HUES64 (cell line): ENCODE results near the gene DOCK2.
A peak's percentile ranks its signal among the peaks of the same experiment; 100 is the strongest.
"Not testable (repeated sequence)": the region's sequence is repeated elsewhere in the genome, so short reads cannot be mapped to it uniquely, and the experiment has no call there.

ENCODE experiments used
- H3K27ac ChIP-seq: 2 replicates; pipeline ENCODE4 v1.7.0; 2013; ENCODE audit warnings: low read depth, low read length, inconsistent platforms
- H3K27me3 ChIP-seq: 2 replicates; pipeline ENCODE4 v1.6.1; 2013; ENCODE audit warnings: mild to moderate bottlenecking, low read length; ENCODE audit not compliant: insufficient read depth
- H3K36me3 ChIP-seq: 2 replicates; pipeline ENCODE4 v1.6.1; 2013; ENCODE audit warnings: mild to moderate bottlenecking, low read length; ENCODE audit not compliant: insufficient read depth
- H3K4me1 ChIP-seq: 2 replicates; pipeline ENCODE4 v1.6.1; 2013; ENCODE audit warnings: mild to moderate bottlenecking, low read length, moderate library complexity; ENCODE audit not compliant: insufficient read depth
- H3K4me3 ChIP-seq: 2 replicates; pipeline ENCODE4 v1.5.1; 2013; ENCODE audit warnings: mild to moderate bottlenecking, low read length, moderate library complexity
- H3K9ac ChIP-seq: 2 replicates; pipeline ENCODE4 v1.6.1; 2013; ENCODE audit warnings: mild to moderate bottlenecking, low read depth, low read length
- H3K9me3 ChIP-seq: 2 replicates; pipeline ENCODE4 v1.6.1; 2013; ENCODE audit warnings: low read depth, low read length; ENCODE audit not compliant: insufficient read depth
- WGBS: fragments of 150-250, 120-280 bp; methylation state at CpG from one replicate; pipeline ENCODE4 v1.1.7; 2013; ENCODE audit warnings: missing lambda C conversion rate; 5-methylcytosine and 5-hydroxymethylcytosine counted together

The DOCK2 gene

GRCh38 chr5:169744336-169744735 lies 107.3 kb downstream of the DOCK2 start:
- Histone ChIP-seq H3K9ac (no peak overlapping the region), H3K4me1 (peaks cover 11% of the 10 kb centered on the region), H3K27ac (no peak overlapping the region), H3K36me3 (no peaks in the 10 kb centered on the region), H3K27me3 (no peaks in the 10 kb centered on the region), H3K9me3 (no peaks in the 10 kb centered on the region), H3K4me3 (no peak overlapping the region)
- 100% methylated on average over 1 of the region's 1 CpG for WGBS

GRCh38 chr5:169745441-169746146 lies 108.5 kb downstream of the DOCK2 start:
- no peak overlapping the region for H3K27ac ChIP-seq
- WGBS: 82% methylated on average over 6 of the region's 6 CpGs
- H3K36me3 ChIP-seq: no peaks in the 10 kb centered on the region
- no peak overlapping the region for H3K4me3 ChIP-seq
- H3K9ac ChIP-seq: 0 out of 2 replicates have a peak overlapping the region, but pooled peaks have one; percentile 24
- H3K4me1 ChIP-seq: peaks cover 11% of the 10 kb centered on the region
- no peaks in the 10 kb centered on the region for H3K27me3 ChIP-seq
- H3K9me3 ChIP-seq: no peaks in the 10 kb centered on the region

GRCh38 chr5:169746147-169746694 lies 109.1 kb downstream of the DOCK2 start:
- WGBS: 77% methylated on average over 5 of the region's 5 CpGs

DNA sequence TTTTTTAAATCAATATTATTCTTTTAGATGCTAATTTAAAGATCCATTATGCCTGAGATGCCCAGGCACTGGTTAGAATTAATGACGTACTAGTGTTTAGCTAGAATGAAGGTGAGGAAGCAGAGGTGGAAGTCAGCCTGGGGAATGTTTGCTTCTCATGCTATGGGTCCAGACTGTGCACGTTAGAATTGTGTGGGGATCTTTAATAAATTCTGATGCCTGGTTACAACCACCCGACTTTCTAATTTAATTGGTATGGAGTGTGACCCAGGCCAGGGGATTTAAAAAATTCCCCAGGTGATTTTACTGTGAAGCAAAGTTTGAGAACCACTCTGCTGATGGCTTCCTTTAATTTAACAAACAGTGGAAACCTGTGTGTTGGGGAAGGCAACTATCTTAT lies 111.1 kb downstream of the DOCK2 start:
- Histone ChIP-seq H3K4me1 (peaks cover 11% of the 10 kb centered on the region), H3K36me3 (no peaks in the 10 kb centered on the region), H3K27me3 (no peaks in the 10 kb centered on the region), H3K4me3 (no peak overlapping the region), H3K9me3 (no peaks in the 10 kb centered on the region), H3K27ac (no peak overlapping the region), H3K9ac (no peak overlapping the region)
- WGBS: 91% methylated on average over 3 of the region's 3 CpGs

More at GRCh38 chr5:169746147-169746694, 109.1 kb downstream of the DOCK2 start:
- H3K27ac ChIP-seq: no peak overlapping the region
- H3K4me1 ChIP-seq: peaks cover 11% of the 10 kb centered on the region
- no peak overlapping the region for H3K4me3 ChIP-seq
- H3K36me3 ChIP-seq: no peaks in the 10 kb centered on the region
- H3K9me3 ChIP-seq: no peaks in the 10 kb centered on the region
- no peaks in the 10 kb centered on the region for H3K27me3 ChIP-seq
- 0 out of 2 replicates have a peak overlapping the region, but pooled peaks have one; percentile 24 for H3K9ac ChIP-seq

- H3K9ac ChIP-seq: no peak overlapping the region
- no peak overlapping the region for H3K4me3 ChIP-seq
- 79% methylated on average over 1 of the region's 3 CpGs for WGBS
- H3K27me3 ChIP-seq: no peaks in the 10 kb centered on the region
- H3K9me3 ChIP-seq: no peaks in the 10 kb centered on the region
- H3K27ac ChIP-seq: no peak overlapping the region
- H3K4me1 ChIP-seq: peaks cover 19% of the 10 kb centered on the region
- H3K36me3 ChIP-seq: no peaks in the 10 kb centered on the region
These were observed 112.2 kb downstream of the DOCK2 start for GRCh38 chr5:169749295-169749694.

- no peaks in the 10 kb centered on the region for H3K36me3 ChIP-seq
- peaks cover 11% of the 10 kb centered on the region for H3K4me1 ChIP-seq
- no peak overlapping the region for H3K9ac ChIP-seq
- 94% methylated on average over 4 of the region's 4 CpGs for WGBS
- H3K9me3 ChIP-seq: no peaks in the 10 kb centered on the region
- H3K27ac ChIP-seq: no peak overlapping the region
- no peak overlapping the region for H3K4me3 ChIP-seq
- no peaks in the 10 kb centered on the region for H3K27me3 ChIP-seq
These were observed 114.4 kb downstream of the DOCK2 start for GRCh38 chr5:169751490-169751889.

DNA sequence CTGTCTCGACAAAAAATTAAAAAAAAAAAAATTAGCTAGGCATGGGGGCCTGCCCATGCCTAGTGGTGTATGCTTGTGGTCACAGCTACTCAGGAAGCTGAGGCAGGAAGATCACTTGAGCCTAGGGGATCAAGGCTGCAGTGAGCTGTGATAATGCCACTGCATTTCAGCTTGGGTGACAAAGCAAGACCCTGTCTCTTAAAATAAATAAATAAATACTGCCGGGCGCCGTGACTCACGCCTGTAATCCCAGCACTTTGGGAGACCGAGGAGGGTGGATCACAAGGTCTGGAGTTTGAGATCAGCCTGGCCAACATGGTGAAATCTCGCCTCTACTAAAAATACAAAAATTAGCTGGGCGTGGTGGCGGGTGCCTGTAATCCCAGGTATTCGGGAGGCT lies 115.5 kb downstream of the DOCK2 start:
- not testable (repeated sequence) for H3K9ac ChIP-seq, H3K36me3 ChIP-seq, H3K27ac ChIP-seq, H3K27me3 ChIP-seq, H3K9me3 ChIP-seq, H3K4me3 ChIP-seq
- WGBS: 98% methylated on average over 10 of the region's 10 CpGs
- H3K4me1 ChIP-seq: peaks cover 11% of the 10 kb centered on the region

DNA sequence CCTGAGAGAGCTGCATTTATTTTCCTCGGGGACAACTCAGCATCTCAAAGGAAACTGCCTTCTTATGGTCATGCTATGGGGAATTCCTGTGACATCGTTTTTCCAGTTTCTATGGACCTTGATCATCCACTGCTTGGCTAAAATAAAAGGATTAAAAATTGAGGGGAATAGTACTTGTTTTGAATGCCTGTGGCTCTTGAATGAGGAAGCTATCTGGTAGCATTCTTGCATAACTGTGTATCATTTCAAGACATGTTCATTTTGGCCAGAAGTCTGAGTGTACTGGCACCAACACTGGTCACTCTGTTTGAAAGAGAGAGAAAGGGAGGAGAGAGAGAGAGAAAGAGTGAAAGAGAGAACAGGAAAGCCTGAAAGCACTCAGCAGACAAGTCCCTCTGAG lies 116.7 kb downstream of the DOCK2 start:
- H3K9ac ChIP-seq: no peak overlapping the region
- H3K36me3 ChIP-seq: no peaks in the 10 kb centered on the region
- peaks cover 11% of the 10 kb centered on the region for H3K4me1 ChIP-seq
- 82% methylated on average over 2 of the region's 2 CpGs for WGBS
- no peak overlapping the region for H3K4me3 ChIP-seq
- H3K9me3 ChIP-seq: no peaks in the 10 kb centered on the region
- H3K27ac ChIP-seq: no peak overlapping the region
- no peaks in the 10 kb centered on the region for H3K27me3 ChIP-seq

- no peaks in the 10 kb centered on the region for H3K9me3 ChIP-seq
- no peak overlapping the region for H3K9ac ChIP-seq
- peaks cover 11% of the 10 kb centered on the region for H3K4me1 ChIP-seq
- no peak overlapping the region for H3K4me3 ChIP-seq
- no peaks in the 10 kb centered on the region for H3K27me3 ChIP-seq
- H3K27ac ChIP-seq: no peak overlapping the region
- H3K36me3 ChIP-seq: no peaks in the 10 kb centered on the region
These were observed 117.7 kb downstream of the DOCK2 start for GRCh38 chr5:169754737-169755136.

- no peaks in the 10 kb centered on the region for H3K36me3 ChIP-seq
- 94% methylated on average over 10 of the region's 10 CpGs for WGBS
- no peak overlapping the region for H3K27ac ChIP-seq
- H3K9ac ChIP-seq: no peak overlapping the region
- H3K4me1 ChIP-seq: peaks cover 11% of the 10 kb centered on the region
- no peak overlapping the region for H3K4me3 ChIP-seq
- no peaks in the 10 kb centered on the region for H3K9me3 ChIP-seq
- no peaks in the 10 kb centered on the region for H3K27me3 ChIP-seq
These were observed 119.1 kb downstream of the DOCK2 start for GRCh38 chr5:169756071-169756765.

DNA sequence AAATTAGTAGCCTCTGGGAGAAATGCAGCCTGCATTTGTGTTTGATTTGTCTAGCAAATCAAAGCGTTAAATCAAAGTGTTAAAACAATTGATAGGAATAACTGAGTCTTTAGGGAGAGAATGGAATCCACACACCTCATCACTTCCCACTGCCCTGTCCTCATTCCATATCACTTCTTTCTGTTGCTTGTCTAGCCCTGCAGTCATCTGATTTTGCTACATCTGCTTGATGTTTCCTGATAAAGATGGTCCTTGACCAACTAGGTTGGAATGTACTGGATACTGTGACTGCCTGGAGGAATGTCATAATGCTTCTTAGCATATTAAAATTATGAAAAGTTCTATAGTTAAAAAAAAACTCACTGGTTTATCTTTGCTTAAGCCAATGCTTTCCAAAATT lies 119.9 kb downstream of the DOCK2 start:
- Histone ChIP-seq H3K4me1 (peaks cover 11% of the 10 kb centered on the region), H3K4me3 (no peak overlapping the region), H3K9me3 (no peaks in the 10 kb centered on the region), H3K36me3 (no peaks in the 10 kb centered on the region), H3K27me3 (no peaks in the 10 kb centered on the region), H3K27ac (no peak overlapping the region), H3K9ac (no peak overlapping the region)
- WGBS: 100% methylated on average over 1 of the region's 1 CpG
